Skin of body (tissue), 2 donors: ENCODE results near the gene SF3B2. TPM values are rescaled to one million over a fixed set of nuclear protein-coding genes. Genes with fewer than 3 reads are reported as not detected.
"Not testable (repeated sequence)": the region's sequence is repeated elsewhere in the genome, so short reads cannot be mapped to it uniquely, and the experiment has no call there.

ENCODE experiments used
- DNase-seq: peaks from one replicate; lab custom pipeline; 2025; lab: John Stamatoyannopoulos, UW
- total RNA-seq: library from RNA; depleted of rRNA; stranded (reverse); fragments of >200 nt; gene quantifications from one replicate; pipeline ENCODE4 v1.2.3, GENCODE V29; 2014

SF3B2 gene
- total RNA-seq, 1 donor from 2014 or later = 87.3 TPM

DNA sequence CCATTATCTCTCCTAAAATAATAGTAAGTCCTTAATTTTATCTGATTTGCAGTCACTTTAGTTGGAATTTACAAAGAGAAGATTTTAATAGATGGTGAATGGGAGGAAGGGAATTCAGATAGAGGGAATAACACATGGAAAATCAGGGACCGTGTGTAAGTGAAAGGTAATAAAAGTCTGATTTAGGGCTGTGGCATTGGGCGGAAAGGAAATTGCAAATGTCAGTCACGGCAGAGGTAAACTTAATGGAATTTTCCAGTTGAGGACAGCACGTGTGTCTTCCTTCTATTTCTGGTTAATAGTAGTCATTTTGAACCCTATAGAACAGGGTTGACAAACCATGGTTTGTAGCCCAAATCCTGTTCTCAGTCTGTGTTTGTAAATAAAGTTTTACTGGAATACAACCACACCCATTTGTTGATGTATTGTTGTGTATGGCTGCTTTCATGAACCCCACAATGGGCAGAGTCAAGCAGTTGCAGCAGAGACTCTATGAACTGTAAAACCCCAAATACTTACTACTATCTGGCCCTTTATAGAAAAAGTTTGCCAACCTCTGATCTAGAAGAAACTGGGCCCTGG, 52.0 kb downstream of the SF3B2 start:
- DNase-seq = no peak

GRCh38 chr11:66106786-66107599, 54.8 kb downstream of the SF3B2 start:
- DNase-seq = no peak

GRCh38 chr11:66107600-66108510, 55.7 kb downstream of the SF3B2 start:
- no peak for DNase-seq

GRCh38 chr11:66109294-66109693, 57.1 kb downstream of the SF3B2 start:
- DNase-seq = no peak

- DNase-seq = no peak
These were observed 59.0 kb downstream of the SF3B2 start for GRCh38 chr11:66111158-66111557.

DNA sequence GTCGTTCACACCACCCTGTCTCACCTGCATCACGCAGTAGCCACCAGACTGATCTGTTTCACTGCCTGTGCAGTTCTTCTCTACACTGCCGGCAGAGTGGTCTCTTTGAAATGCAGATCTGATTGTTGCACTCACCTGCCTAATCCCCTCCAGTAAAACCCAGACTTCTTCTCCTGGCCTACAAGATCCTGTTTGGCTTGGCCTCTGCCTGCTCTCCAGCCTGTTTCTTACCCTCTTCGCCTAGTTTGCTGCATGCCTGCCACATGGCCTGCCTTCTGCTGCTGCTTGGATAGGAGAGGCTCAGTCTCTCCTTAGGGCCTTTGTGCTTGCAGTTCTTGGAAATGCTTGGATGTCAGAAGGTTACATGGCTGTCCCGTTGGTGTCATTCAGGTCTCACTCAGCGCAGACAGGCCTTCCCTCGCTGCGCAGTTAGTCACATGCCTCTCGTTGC, 59.9 kb downstream of the SF3B2 start:
- no peak for DNase-seq

DNA sequence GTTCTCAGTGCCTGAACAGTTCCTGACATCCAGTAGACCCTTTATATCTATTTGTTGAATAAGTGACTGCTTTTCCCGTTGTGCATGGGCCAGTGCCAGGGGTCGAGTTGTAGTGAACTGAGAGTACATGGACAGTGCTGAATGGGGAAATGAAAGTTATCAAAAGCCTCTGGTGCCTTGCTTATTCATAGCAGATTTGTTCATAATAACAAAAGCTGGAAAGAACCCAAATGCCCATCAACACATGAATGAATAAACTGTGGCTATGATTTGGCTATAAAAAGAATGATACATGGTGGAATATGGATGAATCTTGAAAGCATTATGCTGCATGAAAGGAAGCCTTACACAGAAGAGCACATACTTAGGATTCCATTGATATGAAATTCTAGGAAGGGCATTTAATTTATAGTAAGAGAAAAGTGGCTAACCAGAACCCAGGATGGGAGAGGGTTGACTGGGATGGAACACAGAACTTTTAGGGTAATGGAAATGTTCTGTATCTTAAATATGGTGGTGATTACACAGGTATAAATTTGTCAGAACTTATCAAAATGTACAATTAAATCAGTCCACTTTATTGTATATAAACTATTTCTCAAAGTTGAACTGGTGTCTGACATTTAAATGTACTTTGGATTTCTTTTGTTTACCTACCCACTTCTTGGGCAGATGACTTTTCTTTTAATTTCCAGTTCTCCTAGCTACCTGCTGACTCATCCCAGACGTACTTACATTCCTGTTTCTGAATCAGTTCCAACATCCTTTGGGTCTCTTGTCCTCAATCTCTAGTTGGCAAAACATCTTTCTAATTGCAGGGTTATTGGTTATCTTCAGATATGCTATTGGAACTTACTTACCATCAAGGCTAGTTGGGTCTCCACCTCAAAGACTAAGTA, 60.7 kb downstream of the SF3B2 start:
- no peak for DNase-seq

DNA sequence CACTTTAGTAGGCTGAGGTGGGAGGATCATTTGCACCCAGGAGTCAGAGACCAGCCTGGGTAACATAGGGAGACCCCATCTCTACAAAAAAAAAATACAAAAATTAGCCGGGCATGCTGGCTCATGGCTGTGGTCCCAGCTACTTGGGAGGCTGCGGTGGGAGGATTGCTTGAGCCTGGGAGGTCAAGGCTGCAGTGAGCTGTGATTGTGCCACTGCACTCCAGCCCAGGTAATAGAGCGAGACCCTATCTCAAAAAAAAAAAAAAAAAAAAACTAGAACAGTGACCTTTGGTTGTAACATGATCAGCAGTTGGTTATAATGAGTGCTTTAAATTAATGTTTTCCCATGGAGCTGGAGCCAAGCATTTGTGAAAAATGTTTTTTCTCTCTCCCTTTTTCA, 62.8 kb downstream of the SF3B2 start:
- DNase-seq = not testable (repeated sequence)

GRCh38 chr11:66115638-66116301, 63.6 kb downstream of the SF3B2 start:
- no peak for DNase-seq

DNA sequence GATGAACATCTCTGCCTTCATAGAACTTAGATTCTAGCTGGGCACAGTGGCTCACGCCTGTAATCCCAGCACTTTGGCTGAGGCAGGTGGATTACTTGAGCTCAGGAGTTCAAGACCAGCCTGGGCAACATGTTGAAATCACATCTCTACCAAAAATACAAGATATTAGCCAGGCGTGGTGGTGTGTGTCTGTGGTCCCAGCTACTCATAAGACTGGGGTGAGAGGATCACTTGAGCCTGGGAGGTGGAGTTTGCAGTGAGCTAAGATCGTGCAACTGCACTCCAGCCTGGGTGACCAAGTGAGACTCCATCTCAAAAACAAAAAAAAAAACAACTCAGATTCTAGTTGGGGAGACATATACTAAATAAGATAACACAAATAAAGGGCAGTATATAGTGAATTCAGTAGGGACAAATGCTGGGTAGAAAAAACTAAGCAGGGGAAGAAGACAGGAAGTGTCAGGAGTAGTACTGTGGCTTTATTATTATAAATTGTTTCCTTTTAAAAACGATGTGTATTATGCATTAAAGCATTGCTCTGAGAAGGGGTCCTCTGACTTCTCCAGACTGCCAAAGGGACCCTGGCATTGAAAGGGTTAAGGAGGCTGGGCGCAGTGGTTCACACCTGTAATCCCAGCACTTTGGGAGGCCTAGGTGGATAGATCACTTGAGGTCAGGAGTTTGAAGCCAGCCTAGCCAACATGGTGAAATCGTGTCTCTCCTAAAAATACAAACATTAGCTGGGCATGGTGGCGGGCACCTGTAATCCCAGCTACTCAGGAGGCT, 64.6 kb downstream of the SF3B2 start:
- DNase-seq = no peak

DNA sequence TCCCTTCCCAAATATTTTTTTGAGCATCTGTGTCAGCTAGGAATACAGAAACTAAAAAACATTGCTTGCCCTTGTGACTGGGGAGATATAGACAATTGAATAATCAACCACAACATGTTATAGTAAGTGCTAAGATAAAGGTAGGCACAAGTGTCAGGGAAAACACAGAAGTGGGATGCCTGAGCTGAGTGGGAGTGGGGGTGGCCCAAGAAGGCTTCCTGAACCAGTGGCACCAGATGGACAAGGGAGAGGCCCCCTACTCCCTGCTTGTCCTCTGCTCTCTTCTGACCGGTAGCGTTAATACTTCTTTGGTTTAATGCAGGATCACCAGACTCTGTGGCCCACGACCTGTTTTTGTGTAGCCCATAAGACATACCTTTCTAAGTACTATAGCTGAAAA, 66.7 kb downstream of the SF3B2 start:
- no peak for DNase-seq

Other genes with a start within 250 kb of the SF3B2 start
- gene SNX32, start 218.4 kb upstream of the SF3B2 start, total RNA-seq = 1.4 TPM
- 371 TPM for gene CFL1, start 194.2 kb upstream of the SF3B2 start, total RNA-seq
- gene MUS81, start 191.9 kb upstream of the SF3B2 start, total RNA-seq = 24.0 TPM
- 33.6 TPM for gene EFEMP2, start 179.6 kb upstream of the SF3B2 start, total RNA-seq
- gene CTSW, start 172.5 kb upstream of the SF3B2 start, total RNA-seq = 0.59 TPM
- gene FIBP, start 163.9 kb upstream of the SF3B2 start, total RNA-seq = 51.0 TPM
- 11.4 TPM for gene CCDC85B, start 161.7 kb upstream of the SF3B2 start, total RNA-seq
- 10.6 TPM for gene FOSL1, start 152.0 kb upstream of the SF3B2 start, total RNA-seq
- gene C11orf68, start 133.3 kb upstream of the SF3B2 start, total RNA-seq = 13.6 TPM
- 55.1 TPM for gene DRAP1, start 132.9 kb upstream of the SF3B2 start, total RNA-seq
- not detected for gene TSGA10IP, start 106.9 kb upstream of the SF3B2 start, total RNA-seq
- 38.0 TPM for gene SART1, start 90.6 kb upstream of the SF3B2 start, total RNA-seq
- 19.0 TPM for gene EIF1AD, start 50.2 kb upstream of the SF3B2 start, total RNA-seq
- gene BANF1, start 49.9 kb upstream of the SF3B2 start, total RNA-seq = 20.5 TPM
- gene CST6, start 40.4 kb upstream of the SF3B2 start, total RNA-seq = 279 TPM
- 0.10 TPM for gene CATSPER1, start 25.9 kb upstream of the SF3B2 start, total RNA-seq
- gene GAL3ST3, start 3.2 kb upstream of the SF3B2 start, total RNA-seq = not detected
- gene PACS1, start 17.9 kb downstream of the SF3B2 start, total RNA-seq = 31.0 TPM
- 9.8 TPM for gene KLC2, start 205.3 kb downstream of the SF3B2 start, total RNA-seq
- gene RAB1B, start 216.3 kb downstream of the SF3B2 start, total RNA-seq = 33.6 TPM
- 0.59 TPM for gene CNIH2, start 225.8 kb downstream of the SF3B2 start, total RNA-seq
- gene YIF1A, start 236.8 kb downstream of the SF3B2 start, total RNA-seq = 49.7 TPM
- not detected for gene TMEM151A, start 239.5 kb downstream of the SF3B2 start, total RNA-seq